Ovary (tissue), 3 donors: ENCODE measurements around the gene ATP11C.

ENCODE experiments used
- POLR2A ChIP-seq: fragments of 450-650 bp; IDR thresholded peaks from one replicate; pipeline ENCODE4 v1.6.1; 2017; ENCODE audit warnings: antibody characterized with exemption, mild to moderate bottlenecking, moderate library complexity
- TF ChIP-seq, protein P1 (sequence below), 3 donors: fragments of 450-650 bp in 2 of 3; fragments of 200-600 bp in 1 of 3; IDR thresholded peaks; one replicate each; pipeline versions ENCODE4 v1.5.1 to v1.8.0; 2016 to 2022; ENCODE audit warnings: antibody characterized with exemption in 3 of 3, mild to moderate bottlenecking in 1 of 3
- donor health status: DM: no; HTN: no; CAD: no.

- TF ChIP-seq, protein P1, sequence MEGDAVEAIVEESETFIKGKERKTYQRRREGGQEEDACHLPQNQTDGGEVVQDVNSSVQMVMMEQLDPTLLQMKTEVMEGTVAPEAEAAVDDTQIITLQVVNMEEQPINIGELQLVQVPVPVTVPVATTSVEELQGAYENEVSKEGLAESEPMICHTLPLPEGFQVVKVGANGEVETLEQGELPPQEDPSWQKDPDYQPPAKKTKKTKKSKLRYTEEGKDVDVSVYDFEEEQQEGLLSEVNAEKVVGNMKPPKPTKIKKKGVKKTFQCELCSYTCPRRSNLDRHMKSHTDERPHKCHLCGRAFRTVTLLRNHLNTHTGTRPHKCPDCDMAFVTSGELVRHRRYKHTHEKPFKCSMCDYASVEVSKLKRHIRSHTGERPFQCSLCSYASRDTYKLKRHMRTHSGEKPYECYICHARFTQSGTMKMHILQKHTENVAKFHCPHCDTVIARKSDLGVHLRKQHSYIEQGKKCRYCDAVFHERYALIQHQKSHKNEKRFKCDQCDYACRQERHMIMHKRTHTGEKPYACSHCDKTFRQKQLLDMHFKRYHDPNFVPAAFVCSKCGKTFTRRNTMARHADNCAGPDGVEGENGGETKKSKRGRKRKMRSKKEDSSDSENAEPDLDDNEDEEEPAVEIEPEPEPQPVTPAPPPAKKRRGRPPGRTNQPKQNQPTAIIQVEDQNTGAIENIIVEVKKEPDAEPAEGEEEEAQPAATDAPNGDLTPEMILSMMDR (IDR thresholded peaks at IDR 0.05), result no peak
- TF ChIP-seq POLR2A, result no peak
Measured at GRCh38 chrX:139969286-139969685, 36.4 kb upstream of the ATP11C start.
